Astrocyte of the spinal cord (primary cell): ENCODE results near the gene MOGAT3.

Experiments used
- DNase-seq: peaks from one replicate; pipeline ENCODE4 v3.0.0; 2011; ENCODE audit warnings: low read depth, low spot score
- H3K4me3 ChIP-seq: 2 replicates; pipeline ENCODE4 v1.5.1; 2011; ENCODE audit warnings: low read depth, mild to moderate bottlenecking, low read length, moderate library complexity
- CTCF ChIP-seq: IDR thresholded peaks from 2 replicates; pipeline ENCODE4 v1.5.1; 2012; ENCODE audit warnings: low read depth, mild to moderate bottlenecking, low read length, inconsistent platforms
- in situ Hi-C: cut with HindIII; loops from 2 replicates; pipeline ENCODE4 v1.10.0; 2017; ENCODE audit warnings: low sequenced_read_pairs

Gene MOGAT3

GRCh38 chr7:101173752-101174244 lies 27.0 kb downstream of the MOGAT3 start:
- no peak for TF ChIP-seq CTCF
- in situ Hi-C loops, result no loop called here
- no peak for DNase-seq
- H3K4me3 ChIP-seq, result no peak overlapping the region

GRCh38 chr7:101172854-101173751 lies 27.7 kb downstream of the MOGAT3 start:
- peak; percentile 68 for DNase-seq
- in situ Hi-C loops, result no loop called here
- H3K4me3 ChIP-seq, result no peak overlapping the region

GRCh38 chr7:101172005-101172853 lies 28.6 kb downstream of the MOGAT3 start:
- in situ Hi-C loops, result no loop called here
- no peak overlapping the region for H3K4me3 ChIP-seq
- no peak for DNase-seq
- TF ChIP-seq CTCF, result no peak

More at GRCh38 chr7:101172854-101173751, 27.7 kb downstream of the MOGAT3 start:
- no peak for TF ChIP-seq CTCF

- DNase-seq, result no peak
- TF ChIP-seq CTCF, result peak; percentile 29
- in situ Hi-C loops, result no loop called here
- H3K4me3 ChIP-seq, result no peak overlapping the region
Observed at GRCh38 chr7:101171442-101171837, 29.4 kb downstream of the MOGAT3 start.

- no peak overlapping the region for H3K4me3 ChIP-seq
- no peak for TF ChIP-seq CTCF
- in situ Hi-C loops, result no loop called here
- DNase-seq, result no peak
Observed at GRCh38 chr7:101170617-101171441, 30.0 kb downstream of the MOGAT3 start.
